A673 (cell line): Measurements from ENCODE around the gene THSD7B.

Experiments
- CTCF ChIP-seq: fragments of 300-800, 200-600 bp; sonication (generic); conservative IDR thresholded peaks from 2 replicates; pipeline ENCODE4 v1.5.1; 2017; ENCODE audit warnings: low read depth, mild to moderate bottlenecking, antibody characterized with exemption, low read length, moderate library complexity, mixed read lengths
- EZH2 ChIP-seq: fragments of 200-600 bp; sonication (generic); IDR thresholded peaks from 2 replicates; pipeline ENCODE4 v1.6.1; 2017; ENCODE audit warnings: borderline replicate concordance, low read depth, mild to moderate bottlenecking, mixed read lengths, antibody characterized with exemption, low read length; ENCODE audit not compliant: poor library complexity, severe bottlenecking

- TF ChIP-seq CTCF (no peak), EZH2 (no peak)
Measured at GRCh38 chr2:136985044-136985443, 219.7 kb downstream of the THSD7B start.
